HG03097 (cell line): ENCODE measurements around the gene PTK7.
"Not testable (repeated sequence)": the region's sequence is repeated elsewhere in the genome, so short reads cannot be mapped to it uniquely, and the experiment has no call there.

Experiments used
- ATAC-seq: cut with Tn5 transposase; IDR thresholded peaks from one replicate; pipeline ENCODE4 v1.9.1; 2021; ENCODE audit not compliant: unreplicated experiment, low FRiP score

PTK7 gene

GRCh38 chr6:43113431-43114260, 37.5 kb downstream of the PTK7 start:
- no peak for ATAC-seq

- ATAC-seq: no peak
These were observed 39.3 kb downstream of the PTK7 start for GRCh38 chr6:43115365-43115764.

DNA sequence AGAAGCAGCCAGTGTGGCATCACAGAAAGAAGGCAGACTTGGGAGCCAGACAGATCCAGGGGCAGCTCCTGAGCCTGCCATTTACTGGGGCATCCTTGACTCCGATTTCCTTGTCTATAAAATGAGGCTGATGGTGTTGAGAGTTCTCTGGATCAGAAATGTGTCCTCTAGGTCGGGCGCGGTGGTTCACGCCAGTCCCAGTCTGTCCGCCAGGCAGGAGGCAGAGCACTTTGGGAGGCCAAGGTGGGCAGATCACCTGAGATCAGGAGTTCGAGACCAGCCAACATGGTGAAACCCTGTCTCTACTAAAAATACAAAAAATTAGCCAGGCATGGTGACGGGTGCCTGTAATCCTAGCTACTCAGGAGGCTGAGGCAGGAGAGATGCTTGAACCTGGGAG, 41.4 kb downstream of the PTK7 start:
- not testable (repeated sequence) for ATAC-seq

DNA sequence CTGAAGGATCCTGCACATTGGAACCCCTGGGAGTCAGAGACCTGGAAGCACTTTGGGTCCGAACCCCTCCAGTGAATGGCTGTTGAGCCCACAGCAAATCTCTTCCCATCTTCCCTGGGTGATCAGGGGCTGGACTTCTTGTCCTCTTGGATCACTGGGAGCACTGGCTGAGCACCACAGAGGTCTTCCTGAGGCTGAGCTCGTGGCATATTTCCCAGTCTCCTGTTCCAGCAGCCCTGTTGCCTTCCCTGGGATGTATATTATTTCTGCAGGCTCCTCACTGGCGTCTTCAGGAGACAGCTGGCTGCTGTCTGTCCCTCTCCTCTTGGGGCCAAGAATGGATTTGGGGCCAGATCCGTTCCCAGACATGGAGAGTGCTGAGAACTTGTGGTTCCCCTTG, 43.4 kb downstream of the PTK7 start:
- no peak for ATAC-seq

GRCh38 chr6:43120101-43120763, 44.1 kb downstream of the PTK7 start:
- no peak for ATAC-seq

DNA sequence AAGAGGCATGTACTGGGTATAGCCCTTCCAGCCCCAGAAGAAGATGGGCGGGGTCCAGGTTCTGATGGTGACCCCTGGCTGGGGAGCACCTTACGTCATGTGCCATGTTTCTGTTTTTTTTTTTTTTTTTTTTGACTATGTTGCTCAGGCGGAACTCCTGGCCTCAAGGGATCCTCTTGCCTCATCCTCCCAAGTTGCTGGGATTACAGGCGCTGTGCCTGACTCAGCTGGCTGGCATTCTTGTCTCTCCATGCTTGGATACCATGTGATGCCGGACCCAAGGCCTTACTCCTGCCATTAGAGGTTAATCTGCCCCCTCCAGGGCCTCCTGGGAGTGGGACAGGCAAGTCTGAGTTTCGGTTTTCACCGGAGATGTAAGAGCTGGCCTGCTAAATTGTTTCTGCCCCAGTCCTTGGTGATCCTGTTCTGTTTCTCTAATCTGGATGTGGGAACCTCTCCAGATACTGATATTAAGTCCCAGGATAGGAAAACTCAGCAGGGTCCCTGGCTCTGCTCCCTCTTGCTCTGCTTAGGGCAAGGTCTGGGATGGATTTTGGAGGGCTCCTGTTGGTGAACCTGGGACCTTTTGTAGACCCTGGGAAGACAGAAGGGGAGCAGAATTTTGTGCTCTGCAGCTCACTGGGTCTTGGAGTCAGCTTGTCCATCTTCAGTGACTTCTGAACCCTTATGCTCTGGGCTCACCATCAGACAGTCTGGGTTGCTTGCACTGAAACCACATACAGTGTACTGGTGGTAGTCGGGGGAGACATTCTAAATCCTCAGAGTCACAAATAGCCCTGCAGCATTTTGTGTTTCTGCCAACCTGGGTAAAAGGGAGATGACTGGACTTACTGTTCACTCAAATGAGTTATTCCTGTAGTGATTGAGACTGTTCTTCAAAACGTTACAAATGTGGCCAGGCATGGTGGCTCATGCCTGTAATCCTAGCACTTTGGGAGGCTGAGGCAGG, 45.1 kb downstream of the PTK7 start:
- no peak for ATAC-seq

GRCh38 chr6:43122146-43122545, 46.0 kb downstream of the PTK7 start:
- no peak for ATAC-seq

- ATAC-seq: no peak
These were observed 47.6 kb downstream of the PTK7 start for GRCh38 chr6:43123461-43124314.

- ATAC-seq: no peak
These were observed 48.4 kb downstream of the PTK7 start for GRCh38 chr6:43124481-43124880.

GRCh38 chr6:43125119-43125518, 49.0 kb downstream of the PTK7 start:
- ATAC-seq: no peak

GRCh38 chr6:43125555-43125954, 49.4 kb downstream of the PTK7 start:
- no peak for ATAC-seq

DNA sequence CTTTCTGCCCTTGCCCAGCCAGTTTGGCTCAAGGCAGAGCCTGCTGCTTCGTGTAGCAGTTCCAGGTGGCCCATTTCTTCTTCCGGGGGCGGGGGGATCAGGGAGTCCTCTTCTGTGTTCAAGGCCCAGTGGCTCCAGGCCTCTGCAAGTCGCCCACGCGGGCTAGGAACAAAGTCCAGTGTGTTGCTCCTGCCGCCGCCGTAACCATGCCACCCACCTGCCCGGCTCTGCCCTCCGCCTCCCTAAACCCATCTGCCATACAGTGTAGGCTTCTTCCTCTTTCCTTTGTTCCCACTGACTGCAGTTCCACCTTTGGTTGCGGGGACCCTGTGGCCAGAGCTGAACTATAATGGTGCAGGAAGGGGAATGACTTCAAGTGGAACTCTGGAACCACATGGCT, 51.1 kb downstream of the PTK7 start:
- no peak for ATAC-seq

- no peak for ATAC-seq
These were observed 51.8 kb downstream of the PTK7 start for GRCh38 chr6:43127877-43128276.

GRCh38 chr6:43128926-43129325, 52.8 kb downstream of the PTK7 start:
- no peak for ATAC-seq

GRCh38 chr6:43129434-43130194, 53.5 kb downstream of the PTK7 start:
- no peak for ATAC-seq

DNA sequence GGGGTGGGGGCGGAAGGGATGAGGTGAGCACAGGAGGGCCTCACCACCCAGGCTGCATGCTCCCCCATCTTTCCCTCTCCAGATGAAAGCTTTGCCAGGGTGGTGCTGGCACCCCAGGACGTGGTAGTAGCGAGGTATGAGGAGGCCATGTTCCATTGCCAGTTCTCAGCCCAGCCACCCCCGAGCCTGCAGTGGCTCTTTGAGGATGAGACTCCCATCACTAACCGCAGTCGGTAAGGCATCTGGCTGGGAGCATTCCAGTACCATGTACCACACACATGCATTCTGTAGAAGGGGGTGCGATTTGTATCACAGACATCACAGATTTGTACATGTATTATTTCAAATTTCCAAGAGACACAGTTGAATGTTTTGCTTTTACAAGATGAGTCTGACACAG, 54.3 kb downstream of the PTK7 start:
- ATAC-seq: no peak

DNA sequence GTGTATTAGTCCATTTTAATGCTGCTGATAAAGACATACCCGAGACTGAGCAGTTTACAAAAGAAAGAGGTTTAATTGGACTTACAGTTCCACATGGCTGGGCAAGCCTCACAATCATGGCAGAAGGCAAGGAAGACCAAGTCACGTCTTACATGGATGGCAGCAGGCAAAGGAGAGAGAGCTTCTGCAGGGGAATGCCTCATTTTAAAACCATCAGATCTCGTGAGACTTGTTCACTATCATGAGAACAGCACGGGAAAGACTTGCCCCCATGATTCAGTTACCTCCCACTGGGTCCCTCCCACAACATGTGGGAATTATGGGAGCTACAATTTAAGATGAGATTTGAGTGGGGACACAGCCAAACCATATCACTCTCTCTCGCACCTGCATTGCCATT, 55.3 kb downstream of the PTK7 start:
- not testable (repeated sequence) for ATAC-seq

DNA sequence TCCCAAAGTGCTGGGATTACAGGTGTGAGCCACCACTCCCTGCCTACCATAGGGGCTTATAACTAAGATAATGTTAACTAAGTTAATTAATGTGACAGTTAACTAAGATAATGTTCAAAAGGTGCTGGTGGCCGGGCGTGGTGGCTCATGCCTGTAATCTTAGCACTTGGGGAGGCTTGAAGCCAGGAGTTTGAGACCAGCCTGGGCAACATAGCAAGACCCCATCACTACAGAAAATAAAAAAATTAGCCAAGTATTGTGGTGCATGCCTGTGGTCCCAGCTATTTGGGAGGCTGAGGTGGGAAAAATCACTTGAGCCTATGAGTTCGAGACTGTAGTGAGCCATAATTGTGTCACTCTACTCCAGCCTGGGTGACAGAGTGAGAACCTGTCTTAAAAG, 62.2 kb downstream of the PTK7 start:
- ATAC-seq: no peak

DNA sequence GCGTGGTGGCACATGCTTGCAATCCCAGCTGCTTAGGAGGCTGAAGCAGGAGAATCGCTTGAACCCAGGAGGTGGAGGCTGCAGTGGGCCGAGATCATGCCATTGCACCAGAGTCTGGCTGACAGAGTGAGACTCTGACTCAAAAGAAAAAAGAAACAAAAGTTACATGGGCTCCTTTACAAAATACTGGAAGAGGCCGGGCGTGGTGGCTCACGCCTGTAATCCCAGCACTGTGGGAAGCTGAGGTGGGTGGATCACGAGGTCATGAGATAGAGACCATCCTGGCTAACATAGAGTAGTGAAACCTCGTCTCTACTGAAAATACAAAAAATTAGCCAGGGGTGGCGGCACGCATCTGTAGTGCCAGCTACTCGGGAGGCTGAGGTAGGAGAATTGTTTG, 63.9 kb downstream of the PTK7 start:
- not testable (repeated sequence) for ATAC-seq
